Ishikawa (cell line): ENCODE measurements around the gene COG7.

Experiments used
- CEBPB ChIP-seq: IDR thresholded peaks from 2 replicates; pipeline ENCODE4 v1.6.1; 2012
- CREB1 ChIP-seq: IDR thresholded peaks from 2 replicates; pipeline ENCODE4 v1.6.1; 2012; ENCODE audit warnings: low read depth
- EGR1 ChIP-seq: IDR thresholded peaks from 2 replicates; pipeline ENCODE4 v1.6.1; 2012
- EP300 ChIP-seq: IDR thresholded peaks from 2 replicates; pipeline ENCODE4 v1.6.1; 2012; ENCODE audit warnings: borderline replicate concordance
- FOXM1 ChIP-seq: IDR thresholded peaks from 2 replicates; pipeline ENCODE4 v1.6.1; 2012; ENCODE audit warnings: low read depth, borderline replicate concordance
- MAX ChIP-seq: IDR thresholded peaks from 2 replicates; pipeline ENCODE4 v1.6.1; 2012
- NFIC ChIP-seq: IDR thresholded peaks from 2 replicates; pipeline ENCODE4 v1.6.1; 2012
- RAD21 ChIP-seq: IDR thresholded peaks from 2 replicates; pipeline ENCODE4 v1.6.1; 2012; ENCODE audit warnings: low read depth
- REST ChIP-seq: IDR thresholded peaks from 2 replicates; pipeline ENCODE4 v1.6.1; 2012; ENCODE audit warnings: low read depth, mild to moderate bottlenecking
- TAF1 ChIP-seq: IDR thresholded peaks from 2 replicates; pipeline ENCODE4 v1.6.1; 2012; ENCODE audit warnings: low read depth, mild to moderate bottlenecking
- TCF12 ChIP-seq: IDR thresholded peaks from 2 replicates; pipeline ENCODE4 v1.6.1; 2012; ENCODE audit warnings: low read depth
- TEAD4 ChIP-seq: IDR thresholded peaks from 2 replicates; pipeline ENCODE4 v1.6.1; 2012
- USF1 ChIP-seq: IDR thresholded peaks from 2 replicates; pipeline ENCODE4 v1.6.1; 2012
- YY1 ChIP-seq: IDR thresholded peaks from 2 replicates; pipeline ENCODE4 v1.6.1; 2012; ENCODE audit warnings: low read depth
- ZBTB7A ChIP-seq: IDR thresholded peaks from 2 replicates; pipeline ENCODE4 v1.6.1; 2012; ENCODE audit warnings: low read depth

The COG7 gene

GRCh38 chr16:23362460-23363317, 90.3 kb downstream of the COG7 start:
- no peak for TF ChIP-seq NFIC
- TF ChIP-seq REST = no peak
- TF ChIP-seq USF1 = no peak
- TF ChIP-seq RAD21 = no peak
- no peak for TF ChIP-seq TEAD4
- no peak for TF ChIP-seq CREB1
- TF ChIP-seq EGR1 = no peak
- TF ChIP-seq CEBPB = no peak
- no peak for TF ChIP-seq FOXM1
- TF ChIP-seq TCF12 = no peak
- no peak for TF ChIP-seq ZBTB7A
- TF ChIP-seq YY1 = no peak
- TF ChIP-seq MAX = no peak
- no peak for TF ChIP-seq EP300
- TF ChIP-seq TAF1 = no peak

GRCh38 chr16:23359092-23359760, 93.8 kb downstream of the COG7 start:
- TF ChIP-seq EP300 (no peak), CEBPB (no peak), TAF1 (no peak), TEAD4 (no peak), NFIC (no peak), YY1 (no peak), CREB1 (no peak), REST (no peak), TCF12 (no peak), ZBTB7A (no peak)

- TF ChIP-seq TCF12 = no peak
- no peak for TF ChIP-seq USF1
- no peak for TF ChIP-seq RAD21
- TF ChIP-seq CEBPB = no peak
- no peak for TF ChIP-seq FOXM1
- no peak for TF ChIP-seq ZBTB7A
- TF ChIP-seq YY1 = no peak
- no peak for TF ChIP-seq NFIC
- TF ChIP-seq CREB1 = no peak
- no peak for TF ChIP-seq TEAD4
- no peak for TF ChIP-seq REST
- TF ChIP-seq EP300 = no peak
- TF ChIP-seq MAX = no peak
Observed at GRCh38 chr16:23357761-23358290, 95.2 kb downstream of the COG7 start.

GRCh38 chr16:23356941-23357340, 96.0 kb downstream of the COG7 start:
- no peak for TF ChIP-seq CREB1
